Trophoblast cell (in vitro differentiated cells and primary cell): ENCODE measurements around the gene TRIM14.

Experiments used
- DNase-seq, 2 donors: peaks; one replicate each; pipeline ENCODE4 v3.0.0-alpha.2; 2016
- H2AFZ ChIP-seq: 2 replicates; pipeline ENCODE4 v1.6.1; 2013; ENCODE audit warnings: low read length, moderate library complexity, mild to moderate bottlenecking; ENCODE audit not compliant: insufficient read depth, poor library complexity
- H2AK5ac ChIP-seq: 2 replicates; pipeline ENCODE4 v1.6.1; 2013; ENCODE audit warnings: mild to moderate bottlenecking, low read length
- H2BK120ac ChIP-seq: 2 replicates; pipeline ENCODE4 v1.6.1; 2013; ENCODE audit warnings: low read length, mild to moderate bottlenecking, moderate library complexity; ENCODE audit not compliant: insufficient read depth, poor library complexity
- H2BK12ac ChIP-seq: 2 replicates; pipeline ENCODE4 v1.6.1; 2013; ENCODE audit warnings: mild to moderate bottlenecking, low read length, moderate library complexity
- H2BK5ac ChIP-seq: 2 replicates; pipeline ENCODE4 v1.6.1; 2013; ENCODE audit warnings: low read length, low read depth, moderate library complexity, mild to moderate bottlenecking; ENCODE audit not compliant: poor library complexity
- H3K14ac ChIP-seq: 2 replicates; pipeline ENCODE4 v1.6.1; 2013; ENCODE audit warnings: mild to moderate bottlenecking, low read length
- H3K18ac ChIP-seq: 2 replicates; pipeline ENCODE4 v1.6.1; 2013; ENCODE audit warnings: mild to moderate bottlenecking, low read length
- H3K23ac ChIP-seq: 2 replicates; pipeline ENCODE4 v1.6.1; 2013; ENCODE audit warnings: low read length
- H3K27ac ChIP-seq: 2 replicates; pipeline ENCODE4 v1.5.1; 2013; ENCODE audit warnings: low read depth, mild to moderate bottlenecking, inconsistent platforms, low read length, moderate library complexity
- H3K27me3 ChIP-seq: 2 replicates; pipeline ENCODE4 v1.6.1; 2013; ENCODE audit warnings: inconsistent platforms, mild to moderate bottlenecking, low read length, moderate library complexity; ENCODE audit not compliant: insufficient read depth
- H3K36me3 ChIP-seq, 2 experiments: 1 replicate in 1 of 2; 2 replicates in 1 of 2; pipeline ENCODE4 v1.6.1; 2013; ENCODE audit warnings: low read length in 2 of 2, mild to moderate bottlenecking in 2 of 2, moderate library complexity in 1 of 2; ENCODE audit not compliant: insufficient read depth in 2 of 2, control insufficient read depth in 1 of 2
- H3K4ac ChIP-seq: 2 replicates; pipeline ENCODE4 v1.6.1; 2013; ENCODE audit warnings: low read depth, mild to moderate bottlenecking, low read length, moderate library complexity
- H3K4me1 ChIP-seq, 2 experiments: 1 replicate in 1 of 2; 2 replicates in 1 of 2; pipeline ENCODE4 v1.6.1; 2013; ENCODE audit warnings: low read length in 2 of 2, mild to moderate bottlenecking in 2 of 2, moderate library complexity in 1 of 2; ENCODE audit not compliant: insufficient read depth in 2 of 2, control insufficient read depth in 1 of 2
- H3K4me2 ChIP-seq: 2 replicates; pipeline ENCODE4 v1.6.1; 2013; ENCODE audit warnings: inconsistent platforms, mild to moderate bottlenecking, low read length, moderate library complexity
- H3K4me3 ChIP-seq: 2 replicates; pipeline ENCODE4 v1.5.1; 2013; ENCODE audit warnings: mild to moderate bottlenecking, low read depth, low read length, inconsistent platforms
- H3K79me1 ChIP-seq: one replicate; pipeline ENCODE4 v1.6.1; 2013; ENCODE audit warnings: low read length
- H3K79me2 ChIP-seq: 2 replicates; pipeline ENCODE4 v1.6.1; 2013; ENCODE audit warnings: low read length, mild to moderate bottlenecking; ENCODE audit not compliant: control insufficient read depth, insufficient read depth, poor library complexity
- H3K9ac ChIP-seq: 2 replicates; pipeline ENCODE4 v1.6.1; 2013; ENCODE audit warnings: mild to moderate bottlenecking, low read length
- H3K9me3 ChIP-seq: 2 replicates; pipeline ENCODE4 v1.6.1; 2013; ENCODE audit warnings: low read depth, mild to moderate bottlenecking, control low read depth, inconsistent platforms, low read length; ENCODE audit not compliant: insufficient read depth
- H4K12ac ChIP-seq: 2 replicates; pipeline ENCODE4 v1.6.1; 2013; ENCODE audit warnings: low read depth, mild to moderate bottlenecking, low read length, moderate library complexity
- H4K8ac ChIP-seq: 2 replicates; pipeline ENCODE4 v1.6.1; 2013; ENCODE audit warnings: low read depth, mild to moderate bottlenecking, low read length, moderate library complexity
- H4K91ac ChIP-seq: one replicate; pipeline ENCODE4 v1.6.1; 2013; ENCODE audit warnings: low read depth, mild to moderate bottlenecking, low read length, moderate library complexity
- WGBS: extraction: QIAGEN DNeasy Blood & Tissue Kit; methylation state at CpG from one replicate; pipeline ENCODE4 v1.1.7; 2013; ENCODE audit warnings: missing lambda C conversion rate; ENCODE audit not compliant: insufficient read length, insufficient coverage; ENCODE audit errors: extremely low coverage; 5-methylcytosine and 5-hydroxymethylcytosine counted together

The TRIM14 gene

DNA sequence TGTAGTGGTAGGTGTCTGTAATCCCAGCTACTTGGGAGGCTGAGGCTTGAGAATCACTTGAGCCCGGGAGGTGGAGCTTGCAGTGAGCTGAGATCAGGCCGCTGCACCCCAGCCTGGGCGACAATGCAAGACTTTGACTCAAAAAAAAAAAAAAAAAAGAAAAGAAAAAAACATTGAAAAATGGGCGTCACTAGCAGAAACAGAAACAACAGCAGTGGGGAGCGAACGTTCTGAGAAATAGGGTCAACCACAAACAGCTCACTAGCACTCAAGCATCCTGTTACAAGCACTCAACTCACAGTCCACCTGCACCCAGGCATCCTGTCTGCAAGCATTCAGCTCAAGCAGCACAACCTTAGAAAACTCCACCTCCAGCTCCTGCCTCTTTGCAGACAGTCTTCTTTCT, 17.2 kb downstream of the TRIM14 start:
- no peaks in the 10 kb centered on the region for H3K9me3 ChIP-seq
- no peak overlapping the region for H2AFZ ChIP-seq
- H3K79me2 ChIP-seq: no peaks in the 10 kb centered on the region
- no peak for DNase-seq
- no peak overlapping the region for H4K12ac ChIP-seq
- no peak overlapping the region for H3K9ac ChIP-seq
- H3K79me1 ChIP-seq: no peaks in the 10 kb centered on the region
- no peak overlapping the region for H2BK120ac ChIP-seq
- H2BK12ac ChIP-seq: no peak overlapping the region
- no peak overlapping the region for H4K91ac ChIP-seq
- no peak overlapping the region for H2BK5ac ChIP-seq
- H3K27me3 ChIP-seq: no peaks in the 10 kb centered on the region
- H3K4me3 ChIP-seq: no peak overlapping the region
- no peaks in the 10 kb centered on the region for H3K36me3 ChIP-seq
- no peak overlapping the region for H3K4ac ChIP-seq
- no peaks in the 10 kb centered on the region for H3K4me1 ChIP-seq
- H3K14ac ChIP-seq: no peak overlapping the region
- no peak overlapping the region for H3K18ac ChIP-seq
- H2AK5ac ChIP-seq: no peak overlapping the region
- no peak overlapping the region for H3K23ac ChIP-seq
- H4K8ac ChIP-seq: no peak overlapping the region
- no peak overlapping the region for H3K4me2 ChIP-seq
- no peak overlapping the region for H3K27ac ChIP-seq
- no CpG with 5 or more reads among the region's 6 CpGs for WGBS

DNA sequence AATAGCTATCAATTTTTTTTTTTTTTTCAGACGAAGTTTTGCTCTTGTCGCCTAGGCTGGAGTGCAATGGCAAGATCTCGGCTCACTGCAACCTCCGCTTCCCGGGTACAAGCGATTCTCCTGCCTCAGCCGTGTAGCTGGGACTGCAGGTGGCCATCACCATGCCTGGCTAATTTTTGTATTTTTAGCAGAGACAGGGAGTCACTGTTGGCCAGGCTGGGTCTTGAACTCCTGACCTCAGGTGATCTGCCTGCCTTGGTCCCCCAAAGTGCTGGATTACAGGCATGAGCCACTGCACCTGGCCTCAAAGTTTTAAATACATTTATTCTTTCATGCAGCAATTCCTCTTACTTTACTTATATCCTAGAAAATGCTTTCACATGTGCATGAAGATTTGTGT, 17.6 kb downstream of the TRIM14 start:
- Histone ChIP-seq H2BK120ac (no peak overlapping the region), H3K27me3 (no peaks in the 10 kb centered on the region), H3K27ac (no peak overlapping the region), H4K8ac (no peak overlapping the region), H4K12ac (no peak overlapping the region), H3K4me2 (no peak overlapping the region), H2BK5ac (no peak overlapping the region), H3K36me3 (no peaks in the 10 kb centered on the region), H3K9ac (no peak overlapping the region), H3K14ac (no peak overlapping the region), H3K79me2 (no peaks in the 10 kb centered on the region), H3K18ac (no peak overlapping the region), H2AFZ (no peak overlapping the region), H3K4ac (no peak overlapping the region), H2AK5ac (no peak overlapping the region), H3K4me3 (no peak overlapping the region), H3K79me1 (no peaks in the 10 kb centered on the region), H2BK12ac (no peak overlapping the region), H3K4me1 (no peaks in the 10 kb centered on the region), H3K23ac (no peak overlapping the region), H4K91ac (no peak overlapping the region), H3K9me3 (no peaks in the 10 kb centered on the region)
- DNase-seq: no peak
- WGBS: no CpG with 5 or more reads among the region's 7 CpGs

DNA sequence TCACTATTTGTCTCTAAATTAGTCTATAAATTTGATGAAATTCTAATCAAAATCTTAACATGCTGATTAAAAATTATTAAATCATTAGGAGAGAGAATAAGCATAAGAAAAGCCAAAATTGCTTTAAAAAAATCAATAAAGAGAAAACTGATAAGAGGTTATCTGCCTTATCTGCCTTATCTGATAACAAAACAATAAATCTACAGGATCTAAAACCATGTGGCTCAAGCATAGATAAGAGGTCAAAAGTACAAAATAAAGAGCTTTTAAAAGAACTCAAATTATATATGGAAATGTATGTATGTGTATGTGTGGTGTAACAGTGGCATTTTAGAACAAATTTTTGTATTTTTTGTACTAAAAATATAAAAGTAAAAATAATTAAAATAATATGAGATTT, 18.6 kb downstream of the TRIM14 start:
- no peak overlapping the region for H2BK5ac ChIP-seq
- no peak overlapping the region for H2AK5ac ChIP-seq
- no peak overlapping the region for H4K12ac ChIP-seq
- H4K8ac ChIP-seq: no peak overlapping the region
- H3K14ac ChIP-seq: no peak overlapping the region
- no peak for DNase-seq
- H3K4me3 ChIP-seq: no peak overlapping the region
- no peak overlapping the region for H3K18ac ChIP-seq
- H3K27me3 ChIP-seq: no peaks in the 10 kb centered on the region
- H3K27ac ChIP-seq: no peak overlapping the region
- H2AFZ ChIP-seq: no peak overlapping the region
- H3K4me2 ChIP-seq: no peak overlapping the region
- no peak overlapping the region for H4K91ac ChIP-seq
- H3K36me3 ChIP-seq: no peaks in the 10 kb centered on the region
- H3K4ac ChIP-seq: no peak overlapping the region
- no peaks in the 10 kb centered on the region for H3K9me3 ChIP-seq
- H3K4me1 ChIP-seq: no peaks in the 10 kb centered on the region
- H3K9ac ChIP-seq: no peak overlapping the region
- H3K79me1 ChIP-seq: no peaks in the 10 kb centered on the region
- no peak overlapping the region for H2BK12ac ChIP-seq
- H2BK120ac ChIP-seq: no peak overlapping the region
- no peaks in the 10 kb centered on the region for H3K79me2 ChIP-seq
- H3K23ac ChIP-seq: no peak overlapping the region

DNA sequence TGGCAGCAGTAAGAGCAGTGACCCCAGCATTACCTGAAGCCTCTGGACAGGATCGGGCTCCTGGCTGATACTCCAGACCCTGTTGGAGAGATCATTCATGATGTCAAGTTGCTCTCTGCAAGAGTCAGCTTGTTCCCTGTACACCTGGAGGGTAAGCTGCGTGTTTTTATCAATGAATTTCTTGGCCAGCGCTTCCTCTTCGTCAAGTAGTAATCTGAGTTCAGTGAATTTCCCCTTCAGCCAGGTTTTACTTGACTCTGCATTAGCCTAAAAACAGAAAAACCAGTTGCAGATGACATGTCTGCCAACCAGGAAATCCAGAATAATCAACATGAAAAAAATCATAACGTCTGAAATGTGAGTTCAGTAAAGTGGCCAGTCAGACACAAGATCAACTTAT, 19.1 kb downstream of the TRIM14 start:
- no peak overlapping the region for H3K4me3 ChIP-seq
- no peak overlapping the region for H3K14ac ChIP-seq
- no peak overlapping the region for H3K27ac ChIP-seq
- H3K23ac ChIP-seq: no peak overlapping the region
- H4K91ac ChIP-seq: no peak overlapping the region
- no peaks in the 10 kb centered on the region for H3K9me3 ChIP-seq
- no peaks in the 10 kb centered on the region for H3K79me1 ChIP-seq
- no peak overlapping the region for H2BK5ac ChIP-seq
- DNase-seq: no peak
- H3K4me1 ChIP-seq: no peaks in the 10 kb centered on the region
- H2AK5ac ChIP-seq: no peak overlapping the region
- H3K9ac ChIP-seq: no peak overlapping the region
- H4K12ac ChIP-seq: no peak overlapping the region
- no peak overlapping the region for H3K18ac ChIP-seq
- H3K27me3 ChIP-seq: no peaks in the 10 kb centered on the region
- H3K36me3 ChIP-seq: no peaks in the 10 kb centered on the region
- WGBS: no CpG with 5 or more reads among the region's 5 CpGs
- H3K4me2 ChIP-seq: no peak overlapping the region
- H2BK12ac ChIP-seq: no peak overlapping the region
- H3K4ac ChIP-seq: no peak overlapping the region
- H3K79me2 ChIP-seq: no peaks in the 10 kb centered on the region
- no peak overlapping the region for H2AFZ ChIP-seq
- no peak overlapping the region for H4K8ac ChIP-seq
- no peak overlapping the region for H2BK120ac ChIP-seq

DNA sequence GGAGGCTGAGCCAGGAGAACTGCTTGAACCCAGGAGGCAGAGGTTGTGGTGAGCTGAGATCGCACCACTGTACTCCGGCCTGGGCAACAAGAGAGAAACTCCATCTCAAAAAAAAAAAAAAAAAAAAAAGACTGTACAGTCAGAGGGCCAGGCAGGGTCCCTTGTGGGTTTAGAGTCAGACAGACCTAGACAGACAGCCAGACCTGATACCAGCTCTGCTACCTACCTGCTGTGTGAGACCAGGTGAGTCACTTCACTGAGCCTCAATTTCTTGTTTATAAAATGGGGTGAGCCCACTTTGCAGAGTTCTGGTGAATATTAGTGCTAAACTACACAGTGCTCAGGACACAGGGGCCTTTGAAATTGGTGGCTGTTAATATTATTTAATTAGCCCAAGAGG, 19.7 kb downstream of the TRIM14 start:
- Histone ChIP-seq H4K8ac (no peak overlapping the region), H3K36me3 (no peaks in the 10 kb centered on the region)

More for the DNA sequence above, 19.7 kb downstream of the TRIM14 start:
- Histone ChIP-seq H3K9ac (no peak overlapping the region), H3K4me2 (no peak overlapping the region), H2AFZ (no peak overlapping the region), H3K4me3 (no peak overlapping the region), H3K79me1 (no peaks in the 10 kb centered on the region), H2AK5ac (no peak overlapping the region), H3K79me2 (no peaks in the 10 kb centered on the region), H3K9me3 (no peaks in the 10 kb centered on the region), H2BK12ac (no peak overlapping the region), H2BK5ac (no peak overlapping the region), H4K12ac (no peak overlapping the region), H3K23ac (no peak overlapping the region), H3K4me1 (no peaks in the 10 kb centered on the region), H3K18ac (no peak overlapping the region), H3K27ac (no peak overlapping the region), H2BK120ac (no peak overlapping the region), H3K4ac (no peak overlapping the region), H3K27me3 (no peaks in the 10 kb centered on the region), H4K91ac (no peak overlapping the region), H3K14ac (no peak overlapping the region)
- no peak for DNase-seq
- no CpG with 5 or more reads among the region's 2 CpGs for WGBS
